Endometrial microvascular endothelial cells (primary cell): ENCODE results near the gene ELL. TPM values are rescaled to one million over a fixed set of nuclear protein-coding genes. Genes with fewer than 3 reads are reported as not detected.
"Not testable (repeated sequence)": the region's sequence is repeated elsewhere in the genome, so short reads cannot be mapped to it uniquely, and the experiment has no call there.

Experiments used
- in situ Hi-C: cut with HindIII; loops from 2 replicates; pipeline ENCODE4 v1.10.0; 2017; ENCODE audit warnings: low sequenced_read_pairs, low pct_unique_long_range_greater_than_20kb; ENCODE audit errors: inconsistent ontology term
- total RNA-seq: library from RNA; depleted of rRNA; stranded (reverse); fragments of >200 nt; gene quantifications from one replicate; pipeline ENCODE4 v1.2.3, GENCODE V29; 2015; ENCODE audit errors: inconsistent ontology term

The ELL gene
- total RNA-seq, 1 donor from 2014 or later: 18.6 TPM

DNA sequence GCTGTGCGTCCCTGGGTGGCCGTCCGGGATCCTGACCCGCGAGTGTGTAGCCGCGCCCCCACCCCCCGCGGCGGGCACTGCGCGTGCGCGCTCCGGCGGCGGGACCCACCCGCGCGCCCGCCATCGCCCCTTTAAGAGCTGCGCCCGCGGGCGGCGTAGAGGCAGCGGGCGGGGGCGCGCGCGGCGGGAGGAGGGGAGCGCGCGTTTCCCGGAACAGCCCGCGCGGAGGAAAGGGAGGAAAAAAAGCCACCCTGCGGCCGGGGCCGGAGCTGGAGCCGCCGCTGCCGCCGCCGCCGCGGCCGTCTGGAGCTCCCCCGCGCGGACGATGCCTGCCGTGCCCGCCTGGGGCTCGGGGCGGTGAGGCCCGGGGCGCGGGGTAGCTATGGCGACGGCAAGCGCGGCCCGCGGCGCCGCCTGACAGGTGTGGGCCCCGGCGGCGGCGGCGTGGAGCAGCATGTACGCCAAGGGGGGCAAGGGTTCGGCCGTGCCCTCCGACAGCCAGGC is 102.6 kb downstream of the ELL start, which contains the start of gene SSBP4:
TSS of gene SSBP4 (plus strand) at position 204 of the 504 bp plus-strand sequence. CDS start at position 455, 251 bp downstream.
- in situ Hi-C loops: no loop called here

DNA sequence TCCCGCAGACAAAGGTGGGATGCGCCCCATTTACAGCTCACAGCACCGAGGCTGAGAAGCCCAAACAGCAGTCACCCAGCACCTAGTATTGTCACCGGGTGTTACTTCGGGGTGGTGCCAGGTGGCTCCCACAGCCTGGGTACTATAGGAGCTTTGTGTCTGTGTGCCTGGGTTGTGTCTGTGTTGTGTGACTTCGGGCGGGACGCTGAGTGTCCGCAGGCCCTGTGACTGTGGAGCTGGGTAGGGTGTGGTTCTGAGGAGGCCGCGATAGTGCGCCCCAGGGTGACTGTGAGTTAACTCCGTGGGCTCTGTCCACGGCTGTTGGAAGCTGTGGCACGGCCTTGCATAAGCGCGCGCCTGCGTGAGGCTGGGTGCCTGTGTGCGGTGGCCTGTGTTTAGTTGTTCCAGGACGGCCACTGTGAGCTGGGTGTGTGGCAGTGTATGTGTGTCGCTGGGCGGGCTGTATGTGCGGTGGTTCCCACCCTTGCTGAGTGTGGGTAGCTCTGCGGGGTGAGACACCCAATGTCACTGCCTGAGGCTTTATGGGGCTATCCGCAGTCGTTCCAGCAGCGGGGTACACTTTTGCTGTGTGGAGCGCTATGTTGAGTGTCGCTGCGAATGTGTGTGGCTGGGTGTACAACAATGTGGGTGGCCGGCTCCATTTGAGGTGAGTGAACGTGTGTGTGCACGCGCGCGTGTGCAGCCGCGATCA is 103.2 kb downstream of the ELL start:
- in situ Hi-C loops: no loop called here

DNA sequence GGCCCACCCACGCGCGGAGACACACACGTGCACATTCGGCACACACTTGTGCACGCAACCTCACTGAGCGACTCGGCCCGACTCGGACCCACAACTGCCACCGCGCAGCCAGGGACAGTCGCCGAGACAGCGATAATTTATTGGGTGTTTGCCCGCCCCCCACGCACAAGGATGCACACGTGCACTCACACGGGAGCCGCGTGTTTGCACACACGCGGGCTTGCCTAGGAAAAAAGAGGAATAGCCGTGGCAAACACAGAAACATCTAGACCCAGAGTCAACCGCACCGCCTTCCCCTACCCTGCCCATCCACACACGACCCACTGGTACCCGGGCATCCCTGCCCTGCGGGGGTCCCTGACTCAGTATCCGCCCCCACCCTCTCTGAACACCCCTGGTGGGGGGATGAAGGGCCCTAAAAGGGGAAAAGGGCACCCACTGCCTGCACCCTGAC is 103.8 kb downstream of the ELL start:
- in situ Hi-C loops: no loop called here

DNA sequence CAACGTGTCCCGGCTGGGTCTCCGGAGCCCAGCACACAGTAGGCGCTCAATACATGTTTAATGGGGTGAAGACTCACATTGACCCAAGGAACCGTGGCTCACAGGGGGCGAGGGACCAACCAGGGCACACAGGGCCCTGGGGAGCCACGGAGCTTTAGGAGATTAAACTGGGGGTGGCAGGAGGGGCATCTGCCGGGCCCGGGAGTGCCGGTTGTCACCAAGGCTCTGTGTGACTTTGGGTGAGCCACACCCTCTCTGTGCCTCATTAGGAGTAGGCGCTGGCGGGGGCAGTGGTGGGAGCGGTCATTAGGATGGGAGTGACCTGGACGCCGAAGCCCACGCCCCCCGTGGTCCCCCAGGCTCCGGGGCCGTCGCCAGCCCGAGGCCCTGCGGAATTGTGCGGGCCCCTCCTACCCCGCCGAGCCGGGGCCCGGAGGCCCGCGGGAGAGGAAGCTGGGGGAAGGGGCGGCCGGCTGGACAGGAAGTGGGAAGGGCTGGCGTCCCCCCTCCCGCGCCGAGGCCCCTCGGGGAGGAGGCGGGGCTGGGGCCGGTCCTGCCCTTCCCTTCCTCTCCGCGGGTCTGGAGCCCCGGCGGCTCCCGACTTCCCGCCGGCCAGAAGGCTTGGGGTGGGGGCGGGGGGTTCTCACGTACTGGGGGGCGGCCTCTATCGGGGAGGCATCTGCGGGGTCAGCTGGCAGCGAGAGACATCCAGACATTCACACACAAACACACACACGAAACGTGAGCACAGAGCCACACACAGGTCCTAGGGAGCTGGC is 104.4 kb downstream of the ELL start:
- in situ Hi-C loops: no loop called here

DNA sequence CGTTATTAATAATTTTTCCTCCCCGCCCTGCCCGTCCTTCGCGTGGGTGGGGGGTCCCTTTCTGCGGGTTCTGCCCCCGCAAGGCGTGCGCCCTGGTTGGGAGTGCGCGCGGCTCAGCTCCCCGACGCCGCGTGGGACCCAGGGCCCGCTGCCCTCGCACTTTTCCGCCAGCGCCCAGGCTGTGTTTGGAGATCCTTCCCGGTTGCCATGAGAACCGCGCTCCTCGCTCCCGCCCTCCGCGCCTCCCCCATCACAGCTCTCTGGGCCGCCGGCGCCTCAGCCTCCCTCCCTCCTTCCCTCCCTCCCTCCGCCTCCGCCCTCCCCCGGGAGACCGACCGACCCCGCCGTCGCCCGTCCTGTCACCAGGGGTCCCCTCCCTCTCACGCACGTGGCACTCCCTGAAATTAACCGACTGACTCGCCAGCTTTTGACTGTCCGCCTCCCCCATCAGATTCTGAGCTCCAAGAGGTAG is 105.1 kb downstream of the ELL start:
- in situ Hi-C loops: no loop called here

DNA sequence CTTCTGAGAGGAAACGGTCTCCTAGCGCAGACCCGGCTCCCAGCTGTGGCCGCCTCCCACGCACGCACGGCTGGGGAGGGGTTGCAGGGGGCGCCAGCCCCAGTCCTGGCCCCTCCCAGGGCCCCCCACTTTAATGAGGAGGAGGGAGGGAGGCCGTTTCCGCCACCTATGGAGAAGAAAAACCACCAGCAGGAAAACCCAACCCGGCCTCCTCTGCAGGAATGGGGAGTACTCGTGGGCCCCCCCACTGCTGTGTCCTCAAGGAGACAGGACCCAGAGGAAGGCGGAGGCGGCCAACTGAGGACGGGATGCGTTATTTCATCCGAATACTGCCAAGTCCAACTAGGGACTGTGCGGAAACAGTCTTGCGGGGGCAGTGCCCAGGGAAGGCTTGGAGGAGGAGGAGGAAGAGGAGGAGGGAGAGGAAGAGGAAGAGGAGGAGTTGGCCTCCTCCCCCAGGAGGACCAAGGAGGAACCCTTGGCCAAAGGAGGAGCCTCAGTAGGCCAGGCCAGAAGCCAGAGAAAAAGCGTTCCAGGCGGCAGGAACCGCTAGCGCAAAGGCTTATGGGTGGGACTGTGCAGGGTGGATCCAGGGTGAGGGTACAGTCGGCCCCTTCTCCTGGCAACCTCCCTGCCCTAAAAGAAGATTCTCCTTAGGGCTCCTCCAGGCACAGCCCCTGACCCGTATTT is 106.5 kb downstream of the ELL start:
- in situ Hi-C loops: no loop called here

DNA sequence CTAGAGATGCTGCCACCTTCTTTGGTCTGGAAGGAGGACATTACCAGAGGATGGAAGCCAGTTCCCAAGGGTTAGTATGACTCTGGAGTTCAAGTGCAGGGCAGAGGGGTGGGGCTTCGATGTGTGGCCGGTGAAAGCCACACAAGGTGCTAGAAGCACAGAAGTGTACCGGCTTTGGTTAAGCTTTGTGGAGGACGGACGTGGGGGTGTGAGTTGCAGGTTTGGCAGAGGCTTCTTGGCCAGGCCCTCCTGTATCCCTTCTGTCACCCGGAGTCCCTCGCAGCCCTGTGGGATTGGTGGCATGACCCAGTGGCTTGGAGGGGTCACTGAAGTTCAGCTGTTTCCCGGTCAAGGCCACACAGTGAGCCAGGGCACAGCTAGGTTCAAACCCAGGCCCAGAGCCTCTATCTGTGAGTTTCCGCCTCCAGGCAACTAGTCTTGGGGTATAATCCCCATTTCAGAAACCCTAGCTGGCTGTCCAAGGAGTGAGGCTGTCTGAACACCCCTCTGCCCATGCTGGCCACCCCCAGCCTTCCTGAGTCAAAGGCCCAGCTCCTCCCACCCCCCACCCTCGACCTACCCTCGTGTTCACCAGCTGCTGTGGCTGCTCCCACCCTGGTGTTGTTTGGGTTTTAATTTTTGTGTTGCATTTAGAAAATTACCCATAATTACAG is 107.2 kb downstream of the ELL start:
- in situ Hi-C loops: no loop called here

DNA sequence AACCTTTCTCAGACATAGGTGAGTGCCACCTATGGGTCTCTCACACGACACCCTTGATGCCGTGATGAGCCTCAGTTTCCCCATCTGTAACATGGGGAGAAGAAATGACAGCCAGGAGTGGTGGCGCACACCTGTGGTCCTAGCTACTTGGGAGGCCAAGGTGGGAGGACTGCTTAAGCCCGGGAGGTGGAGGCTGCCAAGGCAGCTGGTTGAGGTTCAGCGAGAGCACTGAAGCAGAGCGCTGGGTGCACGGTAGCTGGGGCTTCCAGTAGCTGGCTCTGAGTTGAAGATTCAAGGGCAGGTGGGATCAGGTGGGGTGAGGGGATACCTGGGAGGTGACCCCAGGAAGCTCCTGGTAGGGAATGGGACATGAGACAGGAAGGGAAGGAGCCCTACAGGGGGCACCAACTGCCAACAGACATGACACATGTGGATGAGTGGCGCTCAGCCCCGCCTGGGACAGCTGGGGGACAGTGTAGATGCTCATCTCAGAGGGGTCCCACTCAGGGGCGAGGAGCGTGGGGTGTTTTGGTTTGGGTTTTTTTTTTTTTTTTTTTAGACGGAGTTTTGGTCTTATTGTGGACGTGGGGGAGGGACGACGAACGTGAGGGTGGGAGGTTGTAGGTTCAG is 109.1 kb downstream of the ELL start:
- in situ Hi-C loops: no loop called here

DNA sequence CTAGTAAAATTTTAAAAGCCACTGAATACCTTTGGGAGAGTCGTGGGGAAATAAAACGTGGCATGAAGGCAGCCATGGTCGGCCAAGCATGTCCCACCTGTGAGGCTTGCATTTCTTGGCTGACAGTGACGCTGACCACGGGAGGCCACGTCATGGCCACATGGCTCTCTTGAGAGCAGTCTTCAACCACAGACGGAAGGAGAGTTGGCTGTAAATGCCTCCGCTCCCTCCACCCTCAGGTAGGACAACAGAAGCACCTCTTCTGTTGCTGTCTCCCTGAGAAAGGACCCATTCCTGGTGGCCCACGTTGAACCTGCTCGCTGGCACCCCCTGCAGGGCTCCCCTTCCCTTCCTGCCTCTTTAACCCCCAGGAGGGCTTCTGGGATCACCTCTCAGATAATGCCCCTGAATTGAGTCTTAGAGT is 113.8 kb downstream of the ELL start:
- in situ Hi-C loops: no loop called here

DNA sequence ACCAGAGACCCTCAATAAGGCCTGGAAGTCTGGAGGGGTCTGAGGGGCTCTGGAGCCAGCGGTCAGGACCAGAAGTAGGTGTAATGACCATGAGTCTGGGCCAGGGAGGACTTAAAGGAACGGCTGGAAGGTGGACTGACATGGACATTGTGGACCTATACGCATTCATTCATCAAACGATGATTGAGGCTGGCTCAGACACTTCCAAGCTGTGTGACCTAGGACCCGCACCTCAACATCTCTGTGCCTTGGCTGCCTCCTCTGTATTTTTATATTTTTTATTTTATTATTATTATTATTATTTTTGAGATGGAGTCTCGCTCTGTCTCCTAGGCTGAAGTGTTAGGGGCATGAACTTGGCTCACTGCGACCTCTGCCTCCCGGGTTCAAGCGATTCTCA is 115.1 kb downstream of the ELL start:
- in situ Hi-C loops: no loop called here

DNA sequence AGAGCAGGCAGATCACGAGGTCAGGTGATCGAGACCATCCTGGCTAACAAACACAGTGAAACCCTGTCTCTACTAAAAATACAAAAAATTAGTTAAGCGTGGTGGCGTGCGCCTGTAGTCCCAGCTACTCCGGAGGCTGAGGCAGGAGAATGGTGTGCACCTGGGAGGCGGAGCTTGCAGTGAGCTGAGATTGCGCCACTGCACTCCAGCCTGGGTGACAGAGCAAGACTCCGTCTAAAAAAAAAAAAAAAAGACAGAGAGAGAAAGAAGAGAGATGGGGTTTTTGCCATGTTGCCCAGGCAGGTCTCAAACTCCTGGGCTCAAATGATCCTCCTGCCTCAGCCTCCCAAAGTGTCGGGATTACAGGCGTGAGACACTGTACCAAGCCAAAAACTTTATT is 116.1 kb downstream of the ELL start:
- in situ Hi-C loops: not testable (repeated sequence)

DNA sequence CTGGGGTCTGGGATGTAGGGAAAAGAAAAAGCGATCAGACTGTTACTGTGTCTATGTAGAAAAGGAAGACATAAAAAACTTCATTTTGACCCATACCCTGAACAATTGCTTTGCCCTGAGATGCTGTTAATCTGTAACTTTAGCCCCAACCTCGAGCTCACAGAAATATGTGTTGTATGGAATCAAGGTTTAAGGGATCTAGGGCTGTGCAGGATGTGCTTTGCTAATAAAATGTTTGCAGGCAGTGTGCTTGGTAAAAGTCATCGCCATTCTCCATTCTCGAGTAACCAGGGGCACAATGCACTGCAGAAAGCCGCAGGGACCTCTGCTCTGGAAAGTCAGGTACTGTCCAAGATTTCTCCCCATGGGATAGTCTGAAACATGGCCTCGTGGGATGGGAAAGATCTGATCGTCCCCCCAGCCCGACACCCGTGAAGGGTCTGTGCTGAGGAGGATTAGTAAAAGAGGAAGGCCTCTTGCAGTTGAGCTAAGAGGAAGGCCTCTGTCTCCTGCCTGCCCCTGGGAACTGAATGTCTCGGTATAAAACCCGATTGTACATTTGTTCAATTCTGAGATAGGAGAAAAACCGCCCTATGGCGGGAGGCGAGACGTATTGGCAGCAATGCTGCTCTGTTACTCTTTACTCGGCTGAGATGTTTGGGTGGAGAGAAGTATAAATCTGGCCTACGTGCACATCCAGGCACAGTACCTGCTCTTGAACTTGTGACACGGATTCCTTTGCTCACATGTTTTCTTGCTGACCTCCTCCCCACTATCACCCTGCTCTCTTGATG is 119.2 kb downstream of the ELL start:
- in situ Hi-C loops: not testable (repeated sequence)

DNA sequence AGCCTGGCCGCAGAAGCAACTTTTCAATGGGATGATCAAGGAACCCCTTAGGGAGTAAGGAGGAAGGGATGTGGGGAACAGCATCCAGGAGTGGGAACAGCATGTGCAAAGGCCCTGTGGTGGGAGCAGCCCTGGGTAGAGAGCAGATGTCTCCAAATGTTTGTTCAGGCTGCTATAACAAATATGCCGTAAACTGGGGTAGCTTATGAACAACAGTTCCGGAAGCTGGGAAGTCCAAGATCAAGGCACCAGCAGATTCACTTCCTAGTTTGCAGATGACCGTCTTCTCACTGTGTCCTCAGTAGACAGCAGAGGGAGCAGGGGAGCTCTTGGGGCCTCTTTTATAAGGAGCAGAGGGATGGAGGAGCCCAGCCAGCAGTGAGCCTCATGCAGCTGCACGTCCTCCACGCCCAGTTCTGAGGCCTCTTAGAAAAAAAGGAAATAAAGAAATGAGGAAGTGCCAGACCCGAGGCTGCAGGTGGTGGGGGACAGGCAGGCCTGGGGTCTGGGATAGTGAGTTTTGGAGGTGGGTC is 120.2 kb downstream of the ELL start:
- in situ Hi-C loops: no loop called here

DNA sequence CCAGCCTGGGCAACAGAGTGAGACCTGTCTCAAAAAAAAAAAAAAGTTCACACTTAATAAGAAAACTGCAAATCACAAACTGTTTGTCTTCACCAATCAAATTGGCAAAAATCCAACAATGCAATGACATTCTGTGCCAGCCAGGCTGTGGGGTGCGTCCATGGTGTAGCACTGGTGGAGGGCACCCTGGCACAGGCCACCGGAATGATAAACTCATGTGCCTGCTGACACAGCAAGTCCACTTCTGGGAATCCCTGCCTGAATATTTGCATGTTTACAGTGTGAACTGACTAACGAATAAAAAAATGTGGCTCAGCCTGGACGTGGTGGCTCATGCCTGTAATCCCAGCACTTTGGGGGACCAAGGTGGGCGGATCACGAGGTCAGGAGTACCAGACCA is 122.9 kb downstream of the ELL start:
- in situ Hi-C loops: no loop called here

DNA sequence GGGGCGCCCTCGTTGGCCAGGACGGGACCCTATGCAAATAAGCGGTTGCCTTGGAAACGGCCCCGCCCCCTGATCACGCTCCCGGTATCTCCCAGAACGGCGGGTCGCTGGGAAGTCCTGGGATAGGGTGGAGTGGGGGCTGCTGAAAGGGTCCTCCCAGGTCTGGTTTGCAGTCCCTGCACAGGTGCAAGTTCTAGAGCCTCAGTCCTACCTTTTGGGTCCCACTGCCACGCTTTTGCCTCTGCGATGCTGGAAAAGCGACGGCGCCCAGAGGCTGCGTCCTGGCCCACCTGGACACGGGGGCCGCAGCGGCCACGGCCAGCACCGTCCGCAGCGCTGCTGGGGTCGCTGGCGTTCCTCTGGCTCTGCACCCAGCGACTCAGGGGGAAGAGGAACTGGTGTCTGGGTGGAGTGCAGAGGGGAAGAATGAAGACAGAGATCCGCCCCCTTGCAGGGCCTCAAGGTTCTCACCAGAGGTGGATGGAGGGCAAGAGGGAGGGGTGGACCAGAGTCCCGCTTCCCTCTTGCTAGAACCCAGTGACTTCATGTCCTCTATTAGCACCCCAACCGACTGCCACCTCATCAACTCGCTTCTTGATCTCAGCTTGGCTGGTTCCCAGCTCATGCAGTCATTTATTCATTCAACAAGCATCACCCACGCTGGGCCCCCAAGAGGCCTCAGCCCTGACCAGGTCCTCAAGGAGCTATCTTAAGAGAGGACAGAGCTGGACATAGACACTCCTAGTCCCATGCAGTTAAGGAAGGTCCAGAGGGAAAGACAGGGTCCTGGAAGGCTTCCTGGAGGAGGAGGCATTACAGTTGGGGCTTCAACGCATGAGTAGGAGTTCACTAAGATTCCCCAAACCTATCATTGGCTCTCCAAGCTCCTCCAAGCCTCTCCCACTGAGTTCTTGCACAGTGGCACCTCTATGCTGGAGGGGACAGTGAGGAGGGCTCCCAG is 124.3 kb downstream of the ELL start, which contains the start of gene LRRC25:
TSS of gene LRRC25 (minus strand) at position 381 of the 961 bp plus-strand sequence. CDS start 659 bp downstream, outside the sequence.
- in situ Hi-C loops: no loop called here
